Endothelial cell of umbilical vein (primary cell): ENCODE results near the gene MPP4. TPM values are rescaled to one million over a fixed set of nuclear protein-coding genes. Genes with fewer than 3 reads are reported as not detected.

Source experiments
- BruUV-seq: library from RNA; stranded (reverse); fragments of 400-500 nt; replicated peaks from 2 replicates; lab custom pipeline; 2021; lab: Mats Ljungman, UMichigan
- CTCF ChIA-PET: fragments of 300-600, 350-600 bp; sonication (Branson Sonifier 250); formaldehyde crosslinking; loops from one replicate; lab custom pipeline; 2021; ENCODE audit warnings: antibody characterized with exemption, inconsistent platforms; lab: Charles Lee
- POLR2A ChIA-PET: fragments of 300-600, 350-600 bp; sonication (Branson Sonifier 250); formaldehyde crosslinking; loops from one replicate; lab custom pipeline; 2021; ENCODE audit warnings: antibody characterized with exemption, inconsistent platforms; lab: Charles Lee
- DNase-seq: peaks from one replicate; pipeline ENCODE4 v3.0.0-alpha.2; 2011; ENCODE audit warnings: low read depth, low spot score
- FAIRE-seq: peaks from 2 replicates; lab custom pipeline; 2011; peaks lifted over from hg19 to GRCh38; lab: Jason Lieb, UNC
- H2AFZ ChIP-seq: 2 replicates; pipeline ENCODE4 v1.6.0; 2012; ENCODE audit warnings: low read depth, low read length, control low read depth, inconsistent platforms
- H3K27ac ChIP-seq: 2 replicates; pipeline ENCODE4 v1.5.1; 2011; ENCODE audit warnings: low read depth, mild to moderate bottlenecking, control low read depth, low read length, moderate library complexity; ENCODE audit not compliant: insufficient read depth
- H3K27me3 ChIP-seq, 2 experiments: 2 replicates each; pipeline versions ENCODE4 v1.6.0 to v1.6.1; 2011; ENCODE audit warnings: low read length in 2 of 2, mixed read lengths in 1 of 2; ENCODE audit not compliant: control insufficient read depth in 2 of 2, insufficient read depth in 2 of 2
- H3K36me3 ChIP-seq, 2 experiments: 2 replicates in 1 of 2; 3 replicates in 1 of 2; pipeline ENCODE4 v1.5.1; 2011; ENCODE audit warnings: low read length in 2 of 2, mild to moderate bottlenecking in 1 of 2, moderate library complexity in 1 of 2; ENCODE audit not compliant: control insufficient read depth in 2 of 2, insufficient read depth in 2 of 2; ENCODE audit errors: extremely low read depth in 1 of 2
- H3K4me1 ChIP-seq: 3 replicates; pipeline ENCODE4 v1.5.1; 2011; ENCODE audit warnings: mild to moderate bottlenecking, low read length; ENCODE audit not compliant: control insufficient read depth, insufficient read depth; ENCODE audit errors: extremely low read depth
- H3K4me2 ChIP-seq: 2 replicates; pipeline ENCODE4 v1.6.1; 2011; ENCODE audit warnings: low read length, control low read depth, mixed read lengths; ENCODE audit not compliant: insufficient read depth
- H3K4me3 ChIP-seq, 3 experiments: fragments of 200-600 bp in 1 of 3; sonication (generic), shearing (Covaris generic) in 1 of 3; replicated peaks in 1 of 3; 2 replicates each; pipeline ENCODE4 v1.5.1; 2011 to 2016; ENCODE audit warnings: control low read depth in 3 of 3, low read length in 3 of 3, mild to moderate bottlenecking in 2 of 3, inconsistent platforms in 1 of 3, low read depth in 1 of 3, moderate library complexity in 1 of 3; ENCODE audit not compliant: insufficient read depth in 1 of 3
- H3K79me2 ChIP-seq: 2 replicates; pipeline ENCODE4 v1.6.0; 2012; ENCODE audit warnings: low read length, inconsistent platforms; ENCODE audit not compliant: control insufficient read depth, insufficient read depth
- H3K9ac ChIP-seq: replicated peaks from 2 replicates; pipeline ENCODE3; 2011; ENCODE audit warnings: low read length, control low read depth; ENCODE audit not compliant: insufficient read depth; ENCODE audit errors: extremely low read depth
- H3K9me1 ChIP-seq: replicated peaks from 3 replicates; pipeline ENCODE4 v1.6.0; 2011; ENCODE audit warnings: mild to moderate bottlenecking, low read length; ENCODE audit not compliant: control insufficient read depth, insufficient read depth; ENCODE audit errors: extremely low read depth
- H3K9me3 ChIP-seq: replicated peaks from 2 replicates; pipeline ENCODE4 v1.5.1; 2012; ENCODE audit warnings: low read length, inconsistent platforms; ENCODE audit not compliant: control insufficient read depth, insufficient read depth
- H4K20me1 ChIP-seq: replicated peaks from 2 replicates; pipeline ENCODE3; 2011; ENCODE audit warnings: mild to moderate bottlenecking, low read length; ENCODE audit not compliant: control insufficient read depth, insufficient read depth; ENCODE audit errors: extremely low read depth
- EZH2 ChIP-seq: IDR thresholded peaks from 2 replicates; pipeline ENCODE4 v1.6.1; 2012; ENCODE audit warnings: borderline replicate concordance, low read depth, mild to moderate bottlenecking, moderate library complexity, low read length, inconsistent platforms; ENCODE audit not compliant: severe bottlenecking
- FOS ChIP-seq: IDR thresholded peaks from 2 replicates; pipeline ENCODE4 v1.6.1; 2011; ENCODE audit warnings: mild to moderate bottlenecking, low read length, moderate library complexity, borderline replicate concordance; ENCODE audit not compliant: insufficient read depth
- GATA2 ChIP-seq: IDR thresholded peaks from 2 replicates; pipeline ENCODE4 v1.7.0; 2011; ENCODE audit warnings: low read depth, mild to moderate bottlenecking, moderate library complexity, mixed read lengths, low read length; ENCODE audit not compliant: insufficient read length, insufficient read depth
- JUN ChIP-seq: IDR thresholded peaks from 2 replicates; pipeline ENCODE4 v1.6.1; 2011; ENCODE audit warnings: borderline replicate concordance, low read depth; ENCODE audit not compliant: insufficient read length, insufficient read depth
- MYC ChIP-seq: IDR thresholded peaks from one replicate; pipeline ENCODE4 v1.6.1; 2011; ENCODE audit warnings: mild to moderate bottlenecking, low read depth, low read length
- POLR2A ChIP-seq: IDR thresholded peaks from 2 replicates; pipeline ENCODE4 v1.6.1; 2012; ENCODE audit warnings: low read depth, mild to moderate bottlenecking, control low read depth, low read length
- POLR2AphosphoS5 ChIP-seq: IDR thresholded peaks from 2 replicates; pipeline ENCODE4 v1.6.1; 2012; ENCODE audit warnings: low read depth, mild to moderate bottlenecking, control low read depth, low read length, moderate library complexity; ENCODE audit not compliant: insufficient read depth
- dilution Hi-C: fragments of 300-500 bp; cut with MboI; formaldehyde crosslinking; loops from one replicate; pipeline ENCODE4 v1.15.0; 2019; ENCODE audit warnings: low sequenced_read_pairs; ENCODE audit not compliant: extremely low pct_ligation_motif_present
- intact Hi-C: fragments of 100-400 bp; cut with micrococcal nuclease; formaldehyde crosslinking; loops from one replicate; pipeline ENCODE4 v1.10.0; 2022
- polyA plus RNA-seq, 4 experiments: library from polyadenylated mRNA; depleted of rRNA in 3 of 4; stranded (reverse) in 3 of 4; unstranded in 1 of 4; fragments of >200 nt; gene quantifications; 2 replicates each; pipeline versions ENCODE4 v1.2.1 to v1.2.3, GENCODE V29; 2011 to 2012; ENCODE audit warnings: missing spikeins in 1 of 4
- total RNA-seq: library from RNA; stranded (reverse); gene quantifications from 2 replicates; pipeline ENCODE4 v1.2.3, GENCODE V29; 2021
- TF ChIP-seq, protein P1 (sequence below): IDR thresholded peaks from 2 replicates; pipeline ENCODE4 v1.6.1; 2011; ENCODE audit not compliant: insufficient read depth, insufficient read length
- TF ChIP-seq, protein P2 (sequence below), 2 donors: IDR thresholded peaks; 1 replicate in 1 of 2; 2 replicates in 1 of 2; pipeline ENCODE4 v1.5.1; 2011; ENCODE audit warnings: low read length in 2 of 2, mild to moderate bottlenecking in 2 of 2, moderate library complexity in 2 of 2, control low read depth in 1 of 2, inconsistent platforms in 1 of 2, low read depth in 1 of 2; ENCODE audit not compliant: insufficient read depth in 1 of 2; ENCODE audit errors: extremely low read depth in 1 of 2

MPP4 gene
- total and polyA plus RNA-seq, 2 donors (not counting 3 experiments of a cell fraction or from before 2014, with no cell fraction given), result 5.6 to 7.6 TPM

DNA sequence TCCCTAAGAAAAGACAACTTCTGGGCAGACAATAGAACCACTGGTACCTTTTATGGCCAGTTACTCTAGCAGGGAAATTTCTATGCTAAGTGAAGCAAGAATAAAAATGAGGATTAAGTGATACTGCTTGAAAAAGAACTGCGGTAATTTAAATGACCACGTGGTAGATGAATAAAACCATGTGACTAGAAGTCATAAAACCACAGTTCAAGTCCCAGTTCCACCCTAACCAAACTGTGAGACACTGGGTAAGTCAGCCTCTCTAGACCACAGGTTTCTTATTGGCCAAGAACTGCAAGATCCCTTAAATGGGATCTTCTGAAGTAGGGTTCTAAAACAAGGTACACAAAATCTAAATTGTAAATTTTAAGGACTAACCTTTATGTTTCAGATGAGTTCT, 67.9 kb downstream of the MPP4 start:
- peaks cover 11 to 52% of the 10 kb centered on the region in 2 experiments for H3K36me3 ChIP-seq
- POLR2A ChIA-PET, result no interaction called here
- H3K4me3 ChIP-seq, result no peak overlapping the region
- no peak overlapping the region for H2AFZ ChIP-seq
- no peak overlapping the region for H3K9ac ChIP-seq
- no peak for TF ChIP-seq FOS
- TF ChIP-seq, protein P1, sequence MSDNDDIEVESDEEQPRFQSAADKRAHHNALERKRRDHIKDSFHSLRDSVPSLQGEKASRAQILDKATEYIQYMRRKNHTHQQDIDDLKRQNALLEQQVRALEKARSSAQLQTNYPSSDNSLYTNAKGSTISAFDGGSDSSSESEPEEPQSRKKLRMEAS, result no peak
- TF ChIP-seq POLR2A, result no peak
- TF ChIP-seq EZH2, result no peak
- TF ChIP-seq POLR2AphosphoS5, result no peak
- no peak for TF ChIP-seq GATA2
- TF ChIP-seq, protein P2, sequence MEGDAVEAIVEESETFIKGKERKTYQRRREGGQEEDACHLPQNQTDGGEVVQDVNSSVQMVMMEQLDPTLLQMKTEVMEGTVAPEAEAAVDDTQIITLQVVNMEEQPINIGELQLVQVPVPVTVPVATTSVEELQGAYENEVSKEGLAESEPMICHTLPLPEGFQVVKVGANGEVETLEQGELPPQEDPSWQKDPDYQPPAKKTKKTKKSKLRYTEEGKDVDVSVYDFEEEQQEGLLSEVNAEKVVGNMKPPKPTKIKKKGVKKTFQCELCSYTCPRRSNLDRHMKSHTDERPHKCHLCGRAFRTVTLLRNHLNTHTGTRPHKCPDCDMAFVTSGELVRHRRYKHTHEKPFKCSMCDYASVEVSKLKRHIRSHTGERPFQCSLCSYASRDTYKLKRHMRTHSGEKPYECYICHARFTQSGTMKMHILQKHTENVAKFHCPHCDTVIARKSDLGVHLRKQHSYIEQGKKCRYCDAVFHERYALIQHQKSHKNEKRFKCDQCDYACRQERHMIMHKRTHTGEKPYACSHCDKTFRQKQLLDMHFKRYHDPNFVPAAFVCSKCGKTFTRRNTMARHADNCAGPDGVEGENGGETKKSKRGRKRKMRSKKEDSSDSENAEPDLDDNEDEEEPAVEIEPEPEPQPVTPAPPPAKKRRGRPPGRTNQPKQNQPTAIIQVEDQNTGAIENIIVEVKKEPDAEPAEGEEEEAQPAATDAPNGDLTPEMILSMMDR (IDR thresholded peaks at IDR 0.05; ENCODE audit: extremely low read depth in 1 of 2, insufficient read depth in 1 of 2, low read depth in 1 of 2, low read length in 2 of 2), result no peak
- no peak for TF ChIP-seq MYC
- no peak for TF ChIP-seq JUN
- no peak for FAIRE-seq
- no peak overlapping the region for H3K4me2 ChIP-seq
- H3K79me2 ChIP-seq, result no peaks in the 10 kb centered on the region
- no peaks in the 10 kb centered on the region for H3K4me1 ChIP-seq
- intact Hi-C loops (no loop called here), dilution Hi-C loops (no loop called here)
- no peaks in the 10 kb centered on the region for H4K20me1 ChIP-seq
- DNase-seq, result no peak
- no TSS peak for BruUV-seq
- CTCF ChIA-PET, result interaction anchor here (0.7 kb wide), 1 partner anchor 9 kb away, joined by 3 read pairs; no protein-coding TSS in a partner anchor
- H3K27ac ChIP-seq, result no peak overlapping the region
- H3K27me3 ChIP-seq, result no peaks in the 10 kb centered on the region
- H3K9me1 ChIP-seq, result no peaks in the 10 kb centered on the region
- no peaks in the 10 kb centered on the region for H3K9me3 ChIP-seq
